Measurements from ENCODE around the gene SRL. TPM values are rescaled to one million over a fixed set of nuclear protein-coding genes. Genes with fewer than 3 reads are reported as not detected.

SRL gene
- polyA plus RNA-seq, 1 donor from 2014 or later: not detected

- no peak overlapping the region for H3K27ac ChIP-seq (ENCODE audit: low read length)
- no peak overlapping the region for H2AFZ ChIP-seq (ENCODE audit: low read depth, low read length)
- H3K9me2 ChIP-seq (ENCODE audit: insufficient read depth, low read length): no peaks in the 10 kb centered on the region
- no peaks in the 10 kb centered on the region for H3K27me3 ChIP-seq (ENCODE audit: insufficient read depth, low read depth, low read length)
- H3K4me2 ChIP-seq (ENCODE audit: low read length): no peak overlapping the region
- H3K9ac ChIP-seq (ENCODE audit: low read length): no peak overlapping the region
- no peaks in the 10 kb centered on the region for H4K20me1 ChIP-seq (ENCODE audit: insufficient read depth)
- no peaks in the 10 kb centered on the region for H3K9me3 ChIP-seq (ENCODE audit: low read length)
- no peaks in the 10 kb centered on the region for H3K79me2 ChIP-seq (replicated peaks; ENCODE audit: insufficient read depth, low read length)
- no peaks in the 10 kb centered on the region for H3F3A ChIP-seq (ENCODE audit: insufficient read depth, low read length, poor library complexity, severe bottlenecking)
- H3K36me3 ChIP-seq (ENCODE audit: insufficient read depth, low read length): no peaks in the 10 kb centered on the region
- H3K4me3 ChIP-seq (ENCODE audit: low read length): no peak overlapping the region
- TF ChIP-seq POLR2AphosphoS5 (IDR thresholded peaks at IDR 0.05): no peak
- no peak for TF ChIP-seq EZH2 (IDR thresholded peaks at IDR 0.05; ENCODE audit: borderline replicate concordance, insufficient read depth, low read length, poor library complexity, severe bottlenecking)
- no peak for TF ChIP-seq RAD21 (conservative IDR thresholded peaks at IDR 0.05)
- no peak for TF ChIP-seq TAF1 (IDR thresholded peaks at IDR 0.05; ENCODE audit: low read depth)
- no peak for TF ChIP-seq MXI1 (conservative IDR thresholded peaks at IDR 0.05; ENCODE audit: poor library complexity, severe bottlenecking)
- no peak for TF ChIP-seq REST (IDR thresholded peaks at IDR 0.05; ENCODE audit: borderline replicate concordance)
Measured at GRCh38 chr16:4204521-4204920, 37.4 kb downstream of the SRL start.

GRCh38 chr16:4203748-4204147, 38.1 kb downstream of the SRL start:
- H3K9ac ChIP-seq (ENCODE audit: low read length): no peak overlapping the region
- H3K9me2 ChIP-seq (ENCODE audit: insufficient read depth, low read length): no peaks in the 10 kb centered on the region
- H3K27ac ChIP-seq (ENCODE audit: low read length): no peak overlapping the region
- H2AFZ ChIP-seq (ENCODE audit: low read depth, low read length): no peak overlapping the region
- H3F3A ChIP-seq (ENCODE audit: insufficient read depth, low read length, poor library complexity, severe bottlenecking): no peaks in the 10 kb centered on the region
- H4K20me1 ChIP-seq (ENCODE audit: insufficient read depth): no peaks in the 10 kb centered on the region
- no peaks in the 10 kb centered on the region for H3K27me3 ChIP-seq (ENCODE audit: insufficient read depth, low read depth, low read length)
- H3K4me3 ChIP-seq (ENCODE audit: low read length): no peak overlapping the region
- H3K36me3 ChIP-seq (ENCODE audit: insufficient read depth, low read length): no peaks in the 10 kb centered on the region
- no peaks in the 10 kb centered on the region for H3K9me3 ChIP-seq (ENCODE audit: low read length)
- H3K79me2 ChIP-seq (replicated peaks; ENCODE audit: insufficient read depth, low read length): no peaks in the 10 kb centered on the region
- TF ChIP-seq MXI1 (conservative IDR thresholded peaks at IDR 0.05; ENCODE audit: poor library complexity, severe bottlenecking) (no peak), CTCF (IDR thresholded peaks at IDR 0.05; ENCODE audit: poor library complexity, severe bottlenecking) (no peak), SMC3 (conservative IDR thresholded peaks at IDR 0.05; ENCODE audit: poor library complexity) (no peak), RAD21 (conservative IDR thresholded peaks at IDR 0.05) (no peak), EZH2 (IDR thresholded peaks at IDR 0.05; ENCODE audit: borderline replicate concordance, insufficient read depth, low read length, poor library complexity, severe bottlenecking) (no peak), EP300 (conservative IDR thresholded peaks at IDR 0.05; ENCODE audit: poor library complexity, severe bottlenecking) (no peak), POLR2AphosphoS5 (IDR thresholded peaks at IDR 0.05) (no peak), TAF1 (IDR thresholded peaks at IDR 0.05; ENCODE audit: low read depth) (no peak), REST (IDR thresholded peaks at IDR 0.05; ENCODE audit: borderline replicate concordance) (no peak)
- no peak overlapping the region for H3K4me2 ChIP-seq (ENCODE audit: low read length)
